NCI-H226 (cell line): ENCODE measurements around the gene PCGF2.

Experiments
- DNase-seq: peaks from one replicate; pipeline ENCODE4 v3.0.0-alpha.2; 2015

PCGF2 gene

GRCh38 chr17:38702166-38702915 lies 45.8 kb downstream of the PCGF2 start:
- DNase-seq, result peak; percentile 86

GRCh38 chr17:38701504-38702165 lies 46.5 kb downstream of the PCGF2 start:
- DNase-seq, result peak; percentile 31

- no peak for DNase-seq
These were observed 49.4 kb downstream of the PCGF2 start for GRCh38 chr17:38698760-38699159.

- no peak for DNase-seq
These were observed 50.9 kb downstream of the PCGF2 start for GRCh38 chr17:38697061-38697820.

GRCh38 chr17:38693700-38694329 lies 54.3 kb downstream of the PCGF2 start:
- DNase-seq, result no peak

- DNase-seq, result no peak
These were observed 57.0 kb downstream of the PCGF2 start for GRCh38 chr17:38691154-38691553.

- DNase-seq, result no peak
These were observed 57.8 kb downstream of the PCGF2 start for GRCh38 chr17:38690386-38690785.

- DNase-seq, result peak; percentile 70
These were observed 60.9 kb downstream of the PCGF2 start for GRCh38 chr17:38687286-38687685.

GRCh38 chr17:38685491-38685890 lies 62.6 kb downstream of the PCGF2 start:
- DNase-seq, result no peak
